ENCODE data around the gene TRDN. TPM values are rescaled to one million over a fixed set of nuclear protein-coding genes. Genes with fewer than 3 reads are reported as not detected.

The TRDN gene
- total RNA-seq, 4 donors from 2014 or later, result not detected

GRCh38 chr6:123189816-123190215 lies 446.9 kb downstream of the TRDN start:
- Histone ChIP-seq H3K27ac (no peak overlapping the region), H3K9me3 (no peaks in the 10 kb centered on the region), H3K4me3 (replicated peaks in 1 of 3) (no peak overlapping the region), H3K36me3 (no peaks in the 10 kb centered on the region), H3K27me3 (no peaks in the 10 kb centered on the region), H3K4me1 (no peaks in the 10 kb centered on the region)
- 76 to 82% methylated on average over 1 of the region's 1 CpG for WGBS, 2 donors
- TF ChIP-seq POLR2A (IDR thresholded peaks at IDR 0.05), result no peak
- TF ChIP-seq CTCF (IDR thresholded peaks at IDR 0.05), result no peak
- no peak for DNase-seq
- intact Hi-C loops (cut with DNase I), result no loop called here

- WGBS, 2 donors, result 78 to 79% methylated on average over 7 of the region's 7 CpGs
- no peaks in the 10 kb centered on the region for H3K9me3 ChIP-seq
- no peaks in the 10 kb centered on the region for H3K4me1 ChIP-seq
- H3K4me3 ChIP-seq (replicated peaks in 1 of 3), result no peak overlapping the region
- DNase-seq, result no peak
- H3K27me3 ChIP-seq, result no peaks in the 10 kb centered on the region
- intact Hi-C loops (cut with DNase I), result no loop called here
- TF ChIP-seq POLR2A (IDR thresholded peaks at IDR 0.05) (no peak), CTCF (IDR thresholded peaks at IDR 0.05) (no peak)
- H3K27ac ChIP-seq, result no peak overlapping the region
- no peaks in the 10 kb centered on the region for H3K36me3 ChIP-seq
Observed at GRCh38 chr6:123182998-123183397, 453.8 kb downstream of the TRDN start.

- H3K27me3 ChIP-seq, result no peaks in the 10 kb centered on the region
- no peaks in the 10 kb centered on the region for H3K36me3 ChIP-seq
- H3K4me3 ChIP-seq (replicated peaks in 1 of 3), result no peak overlapping the region
- 53 to 96% methylated on average over 1 of the region's 1 CpG for WGBS, 2 donors
- intact Hi-C loops (cut with DNase I), result no loop called here
- no peaks in the 10 kb centered on the region for H3K4me1 ChIP-seq
- H3K9me3 ChIP-seq, result no peaks in the 10 kb centered on the region
- TF ChIP-seq POLR2A (IDR thresholded peaks at IDR 0.05), result no peak
- TF ChIP-seq CTCF (IDR thresholded peaks at IDR 0.05), result no peak
- H3K27ac ChIP-seq, result no peak overlapping the region
- no peak for DNase-seq
Observed at GRCh38 chr6:123176706-123177105, 460.0 kb downstream of the TRDN start.

- H3K4me3 ChIP-seq (replicated peaks in 1 of 3), result no peak overlapping the region
- WGBS, 2 donors, result 72 to 80% methylated on average over 5 of the region's 5 CpGs
- no peaks in the 10 kb centered on the region for H3K27me3 ChIP-seq
- no peaks in the 10 kb centered on the region for H3K36me3 ChIP-seq
- no peak overlapping the region for H3K27ac ChIP-seq
- H3K9me3 ChIP-seq, result no peaks in the 10 kb centered on the region
- DNase-seq, result no peak
- no peak for TF ChIP-seq CTCF (IDR thresholded peaks at IDR 0.05)
- TF ChIP-seq POLR2A (IDR thresholded peaks at IDR 0.05), result no peak
- intact Hi-C loops (cut with DNase I), result no loop called here
- no peaks in the 10 kb centered on the region for H3K4me1 ChIP-seq
Observed at GRCh38 chr6:123171341-123172115, 465.2 kb downstream of the TRDN start.

DNA sequence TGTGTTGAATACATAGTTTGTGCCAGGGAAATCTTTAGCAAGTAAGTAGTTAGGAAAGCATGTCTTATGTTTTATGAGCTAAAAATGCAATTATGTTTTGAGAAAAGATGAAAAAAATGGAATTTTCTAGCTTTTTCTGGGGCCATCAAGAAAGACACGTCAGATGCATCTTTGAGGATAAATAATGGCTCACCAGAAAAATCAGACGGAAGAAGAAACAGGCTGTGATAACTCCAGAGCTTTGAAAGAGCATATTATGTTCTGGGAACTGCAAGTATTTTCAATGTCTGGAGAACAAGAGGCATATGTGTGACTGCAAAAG lies 467.0 kb downstream of the TRDN start:
- Histone ChIP-seq H3K9me3 (no peaks in the 10 kb centered on the region), H3K4me3 (replicated peaks in 1 of 3) (no peak overlapping the region), H3K27ac (no peak overlapping the region), H3K4me1 (no peaks in the 10 kb centered on the region), H3K27me3 (no peaks in the 10 kb centered on the region), H3K36me3 (no peaks in the 10 kb centered on the region)
- no peak for DNase-seq
- 78 to 81% methylated on average over 2 of the region's 2 CpGs for WGBS, 2 donors
- TF ChIP-seq CTCF (IDR thresholded peaks at IDR 0.05), result no peak
- no peak for TF ChIP-seq POLR2A (IDR thresholded peaks at IDR 0.05)
- intact Hi-C loops (cut with DNase I), result no loop called here
